NCI-H345 (cell line): ENCODE data around the gene EXO5.
"Not testable (repeated sequence)": the region's sequence is repeated elsewhere in the genome, so short reads cannot be mapped to it uniquely, and the experiment has no call there.

Source experiments
- DNase-seq: peaks from one replicate; lab custom pipeline; 2025; lab: John Stamatoyannopoulos, UW

The EXO5 gene

DNA sequence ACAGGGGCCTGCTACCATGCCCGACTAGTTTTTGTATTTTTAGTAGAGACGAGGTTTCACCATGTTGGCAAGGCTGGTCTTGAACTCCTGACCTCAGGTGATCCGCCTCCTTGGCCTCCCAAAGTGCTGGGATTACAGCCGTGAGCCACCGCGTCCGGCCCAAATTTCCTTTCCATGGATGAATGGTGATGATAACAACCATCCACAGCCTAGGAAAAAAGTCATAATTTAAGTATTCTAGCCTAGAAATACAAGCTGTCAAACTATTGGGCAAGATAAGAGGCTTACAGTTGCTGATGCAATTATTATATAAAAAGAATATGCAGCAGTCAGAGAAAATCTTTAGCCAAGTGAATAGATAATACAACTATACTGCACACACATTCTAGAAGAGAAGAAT is 46.2 kb downstream of the EXO5 start:
- DNase-seq, result not testable (repeated sequence)

- DNase-seq, result no peak
Observed at GRCh38 chr1:40556121-40556520, 47.6 kb downstream of the EXO5 start.

DNA sequence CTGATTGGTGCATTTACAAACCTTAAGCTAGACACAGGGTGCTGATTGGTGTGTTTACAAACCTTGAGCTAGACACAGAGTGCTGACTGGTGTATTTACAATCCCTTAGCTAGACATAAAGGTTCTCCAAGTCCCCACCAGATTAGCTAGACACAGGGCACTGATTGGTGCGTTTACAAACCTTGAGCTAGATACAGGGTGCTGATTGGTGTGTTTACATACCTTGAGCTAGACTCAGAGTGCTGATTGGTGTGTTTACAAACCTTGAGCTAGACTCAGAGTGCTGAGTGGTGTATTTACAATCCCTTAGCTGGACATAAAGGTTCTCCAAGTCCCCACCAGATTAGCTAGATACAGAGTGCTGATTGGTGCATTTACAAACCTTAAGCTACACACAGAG is 49.7 kb downstream of the EXO5 start:
- DNase-seq, result not testable (repeated sequence)

GRCh38 chr1:40562185-40562584 is 53.6 kb downstream of the EXO5 start:
- no peak for DNase-seq

GRCh38 chr1:40563266-40563665 is 54.7 kb downstream of the EXO5 start:
- no peak for DNase-seq

DNA sequence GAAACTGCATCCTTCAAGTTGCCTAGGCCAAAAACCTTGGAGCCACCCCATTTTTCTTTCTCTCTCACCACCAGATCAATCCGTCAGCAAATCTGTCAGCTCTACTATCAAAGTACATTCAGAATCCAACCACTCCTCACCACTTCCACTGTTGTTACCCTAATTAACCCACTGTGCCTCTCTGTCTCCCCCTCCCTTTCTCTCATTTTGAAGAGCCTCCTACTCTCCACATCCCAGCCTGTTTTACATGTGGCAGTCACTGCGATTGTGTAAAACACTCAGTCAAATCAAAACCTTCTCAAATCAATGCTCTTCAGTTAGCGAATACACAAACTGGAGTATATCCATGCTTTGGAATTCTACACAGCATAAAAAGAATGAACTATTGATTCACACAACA is 55.9 kb downstream of the EXO5 start:
- no peak for DNase-seq

DNA sequence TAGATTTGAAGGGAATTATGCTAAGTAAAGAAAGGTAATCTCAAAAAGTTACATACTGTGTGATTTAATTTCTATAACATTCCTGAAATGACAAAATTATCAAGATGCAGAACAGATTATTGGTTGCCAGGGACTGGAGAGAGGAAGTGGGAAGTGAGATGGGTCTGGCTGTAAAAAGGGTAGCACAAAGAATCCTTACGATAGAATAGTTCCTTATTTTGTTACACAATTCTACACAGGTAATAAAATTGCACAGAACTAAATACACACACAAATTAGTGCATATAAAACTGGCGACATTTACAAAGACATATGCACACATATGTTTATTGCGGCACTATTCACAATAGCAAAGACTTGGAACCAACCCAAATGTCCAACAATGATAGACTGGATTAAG is 56.3 kb downstream of the EXO5 start:
- DNase-seq, result no peak
